H1 (cell line): ENCODE measurements around the gene NEDD9. TPM values are rescaled to one million over a fixed set of nuclear protein-coding genes. Genes with fewer than 3 reads are reported as not detected.

Experiments used
- CTCF ChIA-PET: fragments of 300-600 bp; sonication (Branson Sonifier 250); formaldehyde crosslinking; loops from one replicate; lab custom pipeline; 2021; ENCODE audit not compliant: partially characterized antibody; lab: Charles Lee
- POLR2A ChIA-PET: fragments of 300-600 bp; sonication (Branson Sonifier 250); formaldehyde crosslinking; loops from one replicate; lab custom pipeline; 2021; ENCODE audit warnings: inconsistent platforms; ENCODE audit not compliant: partially characterized antibody; lab: Charles Lee
- DNase-seq, 2 experiments: peaks; one replicate each; pipeline versions ENCODE4 v3.0.0 to v3.0.0-alpha.2; 2010 to 2022; ENCODE audit warnings: low spot score in 2 of 2, low read depth in 1 of 2, mixed read lengths in 1 of 2
- FAIRE-seq: peaks from 2 replicates; lab custom pipeline; 2011; peaks lifted over from hg19 to GRCh38; lab: Jason Lieb, UNC
- H2AFZ ChIP-seq: 2 replicates; pipeline ENCODE4 v1.8.1; 2012; ENCODE audit warnings: low read length, inconsistent platforms
- H2AK5ac ChIP-seq: 2 replicates; pipeline ENCODE4 v1.6.1; 2013; ENCODE audit warnings: low read depth, low read length
- H2BK120ac ChIP-seq: replicated peaks from 2 replicates; pipeline ENCODE3; 2013; ENCODE audit warnings: low read depth, low read length, inconsistent platforms
- H2BK12ac ChIP-seq: 2 replicates; pipeline ENCODE4 v1.6.1; 2013; ENCODE audit warnings: low read depth, low read length
- H2BK15ac ChIP-seq: 2 replicates; pipeline ENCODE4 v1.6.1; 2013; ENCODE audit warnings: low read length
- H2BK20ac ChIP-seq: 2 replicates; pipeline ENCODE4 v1.6.1; 2013; ENCODE audit warnings: low read length
- H2BK5ac ChIP-seq: 2 replicates; pipeline ENCODE4 v1.6.1; 2013; ENCODE audit warnings: low read depth, low read length
- H3K14ac ChIP-seq: 2 replicates; pipeline ENCODE4 v1.6.1; 2013; ENCODE audit warnings: inconsistent platforms; ENCODE audit not compliant: insufficient read length
- H3K18ac ChIP-seq: 2 replicates; pipeline ENCODE4 v1.6.1; 2013; ENCODE audit warnings: low read length; ENCODE audit errors: extremely low read depth
- H3K23ac ChIP-seq: 2 replicates; pipeline ENCODE4 v1.6.1; 2013; ENCODE audit warnings: inconsistent platforms; ENCODE audit not compliant: insufficient read length
- H3K23me2 ChIP-seq: 2 replicates; pipeline ENCODE4 v1.6.1; 2013; ENCODE audit warnings: low read depth, low read length
- H3K27ac ChIP-seq: 2 replicates; pipeline ENCODE4 v1.6.1; 2011; ENCODE audit warnings: low read depth, low read length, inconsistent platforms
- H3K27me3 ChIP-seq, 4 experiments: replicated peaks in 1 of 4; 1 replicate in 1 of 4; 2 replicates in 3 of 4; pipeline versions ENCODE4 v1.6.1 to v1.8.1; 2011 to 2013; ENCODE audit warnings: low read length in 3 of 4, mild to moderate bottlenecking in 3 of 4, inconsistent platforms in 2 of 4, mixed read lengths in 2 of 4, moderate library complexity in 1 of 4; ENCODE audit not compliant: control insufficient read depth in 3 of 4, insufficient read depth in 3 of 4; ENCODE audit errors: extremely low read depth in 1 of 4
- H3K36me3 ChIP-seq, 4 experiments: 2 replicates each; pipeline versions ENCODE4 v1.6.1 to v1.8.1; 2011 to 2013; ENCODE audit warnings: mild to moderate bottlenecking in 4 of 4, low read length in 3 of 4, moderate library complexity in 2 of 4, control low read depth in 1 of 4, inconsistent platforms in 1 of 4; ENCODE audit not compliant: insufficient read depth in 4 of 4, control insufficient read depth in 2 of 4
- H3K4ac ChIP-seq: replicated peaks from 2 replicates; pipeline ENCODE3; 2013; ENCODE audit warnings: low read length, low read depth, mixed read lengths, inconsistent platforms; ENCODE audit not compliant: insufficient read length
- H3K4me1 ChIP-seq, 4 experiments: replicated peaks in 1 of 4; 1 replicate in 1 of 4; 2 replicates in 3 of 4; pipeline versions ENCODE4 v1.6.1 to v1.8.1; 2011 to 2013; ENCODE audit warnings: low read length in 3 of 4, inconsistent platforms in 2 of 4, mixed read lengths in 1 of 4; ENCODE audit not compliant: insufficient read depth in 4 of 4, control insufficient read depth in 3 of 4
- H3K4me2 ChIP-seq, 2 experiments: 2 replicates each; pipeline versions ENCODE4 v1.6.1 to v1.8.1; 2011 to 2013; ENCODE audit warnings: low read depth in 2 of 2, low read length in 2 of 2, control low read depth in 1 of 2, inconsistent platforms in 1 of 2, mild to moderate bottlenecking in 1 of 2; ENCODE audit not compliant: insufficient read depth in 1 of 2
- H3K4me3 ChIP-seq, 4 experiments: fragments of 200-600, 300-600 bp in 1 of 4; sonication (generic), shearing (Covaris generic), sonication (Bioruptor Twin) in 1 of 4; 2 replicates each; pipeline versions ENCODE4 v1.5.1 to v1.8.1; 2011 to 2016; ENCODE audit warnings: low read length in 4 of 4, low read depth in 3 of 4, control low read depth in 2 of 4, inconsistent platforms in 2 of 4, mild to moderate bottlenecking in 2 of 4, mixed read lengths in 1 of 4, moderate library complexity in 1 of 4; ENCODE audit not compliant: insufficient read depth in 2 of 4; ENCODE audit errors: extremely low read depth in 1 of 4
- H3K56ac ChIP-seq: replicated peaks from 2 replicates; pipeline ENCODE3; 2013; ENCODE audit warnings: low read depth, mild to moderate bottlenecking, mixed read lengths, low read length, inconsistent platforms; ENCODE audit not compliant: insufficient read length
- H3K79me1 ChIP-seq: 2 replicates; pipeline ENCODE4 v1.6.1; 2013; ENCODE audit warnings: low read depth, low read length, control low read depth
- H3K79me2 ChIP-seq, 2 experiments: 2 replicates each; pipeline versions ENCODE4 v1.6.1 to v1.8.1; 2012 to 2013; ENCODE audit warnings: low read length in 2 of 2, mild to moderate bottlenecking in 2 of 2, inconsistent platforms in 1 of 2; ENCODE audit not compliant: insufficient read depth in 2 of 2, control insufficient read depth in 1 of 2
- H3K9ac ChIP-seq, 4 experiments: replicated peaks in 1 of 4; 1 replicate in 1 of 4; 2 replicates in 3 of 4; pipeline versions ENCODE4 v1.6.1 to v1.8.1; 2011 to 2013; ENCODE audit warnings: low read depth in 3 of 4, low read length in 3 of 4, control low read depth in 2 of 4, mild to moderate bottlenecking in 2 of 4, moderate library complexity in 2 of 4, inconsistent platforms in 1 of 4; ENCODE audit errors: extremely low read depth in 1 of 4
- H3K9me3 ChIP-seq, 2 experiments: 2 replicates each; pipeline versions ENCODE4 v1.6.1 to v1.8.1; 2012 to 2013; ENCODE audit warnings: mild to moderate bottlenecking in 2 of 2, moderate library complexity in 2 of 2, control low read depth in 1 of 2, inconsistent platforms in 1 of 2, low read depth in 1 of 2, low read length in 1 of 2, mixed read lengths in 1 of 2; ENCODE audit not compliant: insufficient read depth in 2 of 2
- H4K20me1 ChIP-seq, 2 experiments: replicated peaks in 1 of 2; 2 replicates each; pipeline versions ENCODE3 to v1.8.1; 2011 to 2013; ENCODE audit warnings: inconsistent platforms in 2 of 2, low read length in 2 of 2, mild to moderate bottlenecking in 1 of 2; ENCODE audit not compliant: insufficient read depth in 2 of 2, control insufficient read depth in 1 of 2
- H4K5ac ChIP-seq: 2 replicates; pipeline ENCODE4 v1.6.1; 2013; ENCODE audit warnings: low read length, low read depth, mixed read lengths, inconsistent platforms; ENCODE audit not compliant: insufficient read length
- H4K8ac ChIP-seq: 2 replicates; pipeline ENCODE4 v1.8.0; 2013; ENCODE audit warnings: mild to moderate bottlenecking, moderate library complexity, low read length, inconsistent platforms; ENCODE audit not compliant: insufficient read depth; ENCODE audit errors: extremely low read depth
- H4K91ac ChIP-seq: replicated peaks from 2 replicates; pipeline ENCODE3; 2013; ENCODE audit warnings: low read length, mixed read lengths, inconsistent platforms; ENCODE audit not compliant: insufficient read length
- ASH2L ChIP-seq: fragments of 200-600, 300-600 bp; sonication (generic); IDR thresholded peaks from one replicate; pipeline ENCODE4 v1.7.1; 2017; ENCODE audit warnings: low read length
- CEBPB ChIP-seq: IDR thresholded peaks from 2 replicates; pipeline ENCODE4 v1.6.1; 2012; ENCODE audit warnings: low read depth, low read length
- EP300 ChIP-seq, 2 experiments: IDR thresholded peaks; 1 replicate in 1 of 2; 2 replicates in 1 of 2; pipeline ENCODE4 v1.6.1; 2011 to 2012; ENCODE audit warnings: low read depth in 2 of 2, low read length in 2 of 2, mild to moderate bottlenecking in 2 of 2, borderline replicate concordance in 1 of 2, inconsistent platforms in 1 of 2, moderate library complexity in 1 of 2
- MAX ChIP-seq: IDR thresholded peaks from 2 replicates; pipeline ENCODE4 v1.6.1; 2012; ENCODE audit warnings: inconsistent platforms
- NRF1 ChIP-seq: IDR thresholded peaks from 2 replicates; pipeline ENCODE4 v1.6.1; 2011; ENCODE audit warnings: mild to moderate bottlenecking, low read depth, low read length, improper control_type of control experiment
- SIRT6 ChIP-seq: IDR thresholded peaks from one replicate; pipeline ENCODE4 v1.7.1; 2012; ENCODE audit warnings: low read length, inconsistent platforms
- TAF1 ChIP-seq: IDR thresholded peaks from 2 replicates; pipeline ENCODE4 v1.6.1; 2011; ENCODE audit warnings: mild to moderate bottlenecking, low read depth, low read length
- TCF12 ChIP-seq: IDR thresholded peaks from 2 replicates; pipeline ENCODE4 v1.6.1; 2011; ENCODE audit warnings: low read depth, mild to moderate bottlenecking, low read length
- WGBS, 2 experiments: shearing (Covaris generic) in 1 of 2; methylation state at CpG; one replicate each; pipeline versions ENCODE4 v1.1.6 to v1.1.7; 2013 to 2015; ENCODE audit warnings: low lambda C conversion rate in 2 of 2, mixed read lengths in 2 of 2, inconsistent platforms in 1 of 2, low coverage in 1 of 2, missing lambda C conversion rate in 1 of 2; ENCODE audit not compliant: insufficient replicate concordance in 2 of 2, insufficient coverage in 1 of 2, insufficient read length in 1 of 2; ENCODE audit errors: extremely low coverage in 1 of 2, missing lambda C conversion rate in 1 of 2; 5-methylcytosine and 5-hydroxymethylcytosine counted together
- polyA plus RNA-seq, 7 experiments: library from polyadenylated mRNA; depleted of rRNA in 3 of 7; stranded (reverse) in 5 of 7; unstranded in 2 of 7; fragments of >200 nt in 5 of 7; fragments of 200-250 nt in 2 of 7; gene quantifications; 1 replicate in 5 of 7; 2 replicates in 1 of 7; 4 replicates in 1 of 7; pipeline versions ENCODE4 v1.2.1 to v1.2.3, GENCODE V29; 2011 to 2013; ENCODE audit warnings: missing spikeins in 2 of 7, mixed read lengths in 2 of 7
- total RNA-seq: library from RNA; stranded (reverse); fragmentation: NEBNext Ultra II Directional; extraction: Animal tissue kit (Norgen Biotek cat#: 25700); gene quantifications from 2 replicates; pipeline ENCODE4 v1.2.1, GENCODE V29; 2021

The NEDD9 gene
- total and polyA plus RNA-seq, 2 of the 8 experiments (the other 6 are each of a cell fraction or from before 2014, with no cell fraction given), result 3.6 to 12.0 TPM

- WGBS, 2 experiments, result 90% methylated on average over 1 of the region's 1 CpG; no CpG with 5 or more reads in 1 of the 2 experiments
- Histone ChIP-seq H3K4me1 (peaks cover 0 to 3% (median 1%) of the 10 kb centered on the region in 4 experiments; a peak in 4 of 7 replicates), H3K27ac (no peak overlapping the region), H2BK15ac (no peak overlapping the region), H3K36me3 (no peaks in the 10 kb centered on the region), H3K79me1 (no peaks in the 10 kb centered on the region), H3K23me2 (no peaks in the 10 kb centered on the region), H2BK5ac (no peak overlapping the region), H4K20me1 (no peaks in the 10 kb centered on the region), H2BK120ac (no peak overlapping the region), H2BK20ac (no peak overlapping the region), H3K18ac (no peak overlapping the region), H3K79me2 (no peaks in the 10 kb centered on the region), H2AFZ (no peak overlapping the region), H4K8ac (no peak overlapping the region), H3K56ac (no peak overlapping the region), H2AK5ac (no peak overlapping the region), H3K23ac (no peak overlapping the region), H3K4me3 (no peak overlapping the region), H2BK12ac (no peak overlapping the region), H3K4ac (no peak overlapping the region), H3K4me2 (no peak overlapping the region), H4K91ac (no peak overlapping the region), H3K14ac (no peak overlapping the region), H3K9ac (no peak overlapping the region), H3K9me3 (no peaks in the 10 kb centered on the region), H4K5ac (no peak overlapping the region), H3K27me3 (peaks cover 0 to 7% (median 5%) of the 10 kb centered on the region in 4 experiments; a peak in 4 of 7 replicates)
- CTCF ChIA-PET, result interaction anchor here (1.0 to 3.4 kb wide), 6 partner anchors 12 to 252 kb away, joined by 3 to 25 read pairs (median 11); partner anchors contain the start of gene NEDD9
- POLR2A ChIA-PET, result no interaction called here
- DNase-seq (no peak), FAIRE-seq (no peak)
- TF ChIP-seq CEBPB, result no peak
- TF ChIP-seq SIRT6, result no peak
- TF ChIP-seq MAX, result no peak
- no peak for TF ChIP-seq NRF1
- TF ChIP-seq EP300 (IDR thresholded peaks at IDR 0.05; ENCODE audit: borderline replicate concordance in 1 of 2, low read depth in 2 of 2, low read length in 2 of 2), result no peak
- no peak for TF ChIP-seq ASH2L
- no peak for TF ChIP-seq TCF12
- no peak for TF ChIP-seq TAF1
Observed at GRCh38 chr6:11243861-11244260, 11.4 kb upstream of the NEDD9 start.
